CD4-positive, CD25-positive, alpha-beta regulatory T cell (primary cell): ENCODE results near the gene AGTRAP. TPM values are rescaled to one million over a fixed set of nuclear protein-coding genes. Genes with fewer than 3 reads are reported as not detected.

Experiments
- ATAC-seq, 2 donors: fragments of 150-1000 bp; cut with Tn5 transposase; one replicate each; pipeline ENCODE4 v1.10.0; 2021; ENCODE audit warnings: low read depth in 2 of 2, moderate number of reproducible peaks in 2 of 2, moderate library complexity in 1 of 2
- DNase-seq, 3 donors: peaks; one replicate each; pipeline versions ENCODE4 v3.0.0 to v3.0.0-alpha.2; 2012 to 2022; ENCODE audit warnings: mixed read lengths in 1 of 3
- H3K27ac ChIP-seq: one replicate; pipeline ENCODE4 v1.7.0; 2013; ENCODE audit warnings: mild to moderate bottlenecking, low read length; ENCODE audit not compliant: insufficient read depth, poor library complexity, severe bottlenecking
- H3K27me3 ChIP-seq: one replicate; pipeline ENCODE4 v1.7.0; 2013; ENCODE audit warnings: low read length; ENCODE audit not compliant: control insufficient read depth, insufficient read depth
- H3K36me3 ChIP-seq: one replicate; pipeline ENCODE4 v1.7.0; 2013; ENCODE audit warnings: mild to moderate bottlenecking, low read length, moderate library complexity; ENCODE audit not compliant: control insufficient read depth, insufficient read depth
- H3K4me1 ChIP-seq: 2 replicates; pipeline ENCODE4 v1.7.0; 2013; ENCODE audit warnings: mild to moderate bottlenecking, low read length; ENCODE audit not compliant: insufficient read depth, control insufficient read depth, poor library complexity, severe bottlenecking
- H3K4me3 ChIP-seq: one replicate; pipeline ENCODE4 v1.7.0; 2013; ENCODE audit warnings: low read depth, mild to moderate bottlenecking, low read length, moderate library complexity
- H3K9me3 ChIP-seq, 2 experiments: 1 replicate in 1 of 2; 2 replicates in 1 of 2; pipeline ENCODE4 v1.7.0; 2013; ENCODE audit warnings: low read length in 2 of 2, mild to moderate bottlenecking in 1 of 2, moderate library complexity in 1 of 2; ENCODE audit not compliant: control insufficient read depth in 2 of 2
- H3K27ac Mint-ChIP-seq, 3 donors: one replicate each; pipeline ENCODE4 v1.8.0; 2020 to 2022; ENCODE audit warnings: mild to moderate bottlenecking in 3 of 3, mixed read lengths in 3 of 3, moderate library complexity in 2 of 3
- H3K27me3 Mint-ChIP-seq: one replicate; pipeline ENCODE4 v1.8.0; 2022; ENCODE audit warnings: mild to moderate bottlenecking, mixed read lengths
- H3K36me3 Mint-ChIP-seq: one replicate; pipeline ENCODE4 v1.8.0; 2020; ENCODE audit warnings: mixed read lengths
- H3K4me1 Mint-ChIP-seq, 4 donors: one replicate each; pipeline ENCODE4 v1.8.0; 2020 to 2022; ENCODE audit warnings: mixed read lengths in 4 of 4, mild to moderate bottlenecking in 1 of 4
- H3K4me3 Mint-ChIP-seq, 4 donors: one replicate each; pipeline ENCODE4 v1.8.0; 2020 to 2022; ENCODE audit warnings: mild to moderate bottlenecking in 4 of 4, mixed read lengths in 4 of 4, moderate library complexity in 3 of 4
- H3K9me3 Mint-ChIP-seq, 7 donors: one replicate each; pipeline ENCODE4 v1.8.0; 2020 to 2022; ENCODE audit warnings: mixed read lengths in 7 of 7, mild to moderate bottlenecking in 3 of 7, moderate library complexity in 2 of 7
- polyA plus RNA-seq, 4 donors: library from polyadenylated mRNA; unstranded; fragments of 300-500 nt; fragmentation: Illumina TruSeq; gene quantifications; one replicate each; pipeline ENCODE4 v1.2.3, GENCODE V29; 2021
- total RNA-seq: library from RNA; stranded (reverse); gene quantifications from one replicate; pipeline ENCODE4 v1.2.3, GENCODE V29; 2022

Gene AGTRAP
- total and polyA plus RNA-seq, 5 donors from 2014 or later = 25.2 to 113 (median 65.2) TPM

- no peak overlapping the region for H3K27ac Mint-ChIP-seq
- H3K36me3 ChIP-seq = no peaks in the 10 kb centered on the region
- peaks cover 10% of the 10 kb centered on the region for H3K27me3 Mint-ChIP-seq
- no peak overlapping the region for H3K27ac ChIP-seq
- H3K4me1 Mint-ChIP-seq = no peaks in the 10 kb centered on the region
- H3K36me3 Mint-ChIP-seq = no peaks in the 10 kb centered on the region
- no peak overlapping the region for H3K4me3 Mint-ChIP-seq
- no peaks in the 10 kb centered on the region for H3K4me1 ChIP-seq
- no peaks in the 10 kb centered on the region for H3K9me3 ChIP-seq
- no peak for ATAC-seq
- no peak overlapping the region for H3K4me3 ChIP-seq
- no peaks in the 10 kb centered on the region for H3K9me3 Mint-ChIP-seq
- H3K27me3 ChIP-seq = no peaks in the 10 kb centered on the region
- no peak for DNase-seq
Measured at GRCh38 chr1:11777658-11778322, 41.9 kb downstream of the AGTRAP start.

GRCh38 chr1:11778336-11778735 lies 42.4 kb downstream of the AGTRAP start:
- no peak for DNase-seq
- Mint-ChIP-seq H3K27ac (no peak overlapping the region), H3K4me3 (no peak overlapping the region), H3K4me1 (peaks cover 0 to 2% (median 0%) of the 10 kb centered on the region in 4 donors), H3K27me3 (peaks cover 10% of the 10 kb centered on the region), H3K9me3 (no peaks in the 10 kb centered on the region), H3K36me3 (no peaks in the 10 kb centered on the region)
- no peak for ATAC-seq
- no peaks in the 10 kb centered on the region for H3K9me3 ChIP-seq
- no peaks in the 10 kb centered on the region for H3K36me3 ChIP-seq
- no peak overlapping the region for H3K4me3 ChIP-seq
- H3K27me3 ChIP-seq = no peaks in the 10 kb centered on the region
- no peaks in the 10 kb centered on the region for H3K4me1 ChIP-seq
- no peak overlapping the region for H3K27ac ChIP-seq

GRCh38 chr1:11778844-11779623 lies 43.1 kb downstream of the AGTRAP start:
- DNase-seq (no peak), ATAC-seq (no peak)
- H3K9me3 ChIP-seq = no peaks in the 10 kb centered on the region
- no peaks in the 10 kb centered on the region for H3K36me3 ChIP-seq
- no peak overlapping the region for H3K4me3 Mint-ChIP-seq
- H3K27me3 ChIP-seq = no peaks in the 10 kb centered on the region
- peaks cover 0 to 3% (median 0%) of the 10 kb centered on the region in 4 donors for H3K4me1 Mint-ChIP-seq
- H3K36me3 Mint-ChIP-seq = no peaks in the 10 kb centered on the region
- no peak overlapping the region for H3K27ac ChIP-seq
- no peak overlapping the region for H3K27ac Mint-ChIP-seq
- peaks cover 10% of the 10 kb centered on the region for H3K27me3 Mint-ChIP-seq
- no peaks in the 10 kb centered on the region for H3K9me3 Mint-ChIP-seq
- no peak overlapping the region for H3K4me3 ChIP-seq
- H3K4me1 ChIP-seq = no peaks in the 10 kb centered on the region

GRCh38 chr1:11779715-11780379 lies 43.9 kb downstream of the AGTRAP start:
- no peak overlapping the region for H3K4me3 Mint-ChIP-seq
- H3K27me3 Mint-ChIP-seq = peaks cover 10% of the 10 kb centered on the region

GRCh38 chr1:11780380-11781147 lies 44.6 kb downstream of the AGTRAP start:
- DNase-seq = no peak
- no peaks in the 10 kb centered on the region for H3K9me3 ChIP-seq
- Mint-ChIP-seq H3K36me3 (no peaks in the 10 kb centered on the region), H3K27me3 (peaks cover 10% of the 10 kb centered on the region), H3K4me3 (no peak overlapping the region), H3K4me1 (peaks cover 0 to 10% (median 0%) of the 10 kb centered on the region in 4 donors), H3K27ac (peak overlapping the region in 1 of 3 donors; percentile 14), H3K9me3 (no peaks in the 10 kb centered on the region)
- H3K4me3 ChIP-seq = no peak overlapping the region
- ATAC-seq = no peak
- H3K27me3 ChIP-seq = no peaks in the 10 kb centered on the region
- no peak overlapping the region for H3K27ac ChIP-seq
- H3K36me3 ChIP-seq = no peaks in the 10 kb centered on the region
- H3K4me1 ChIP-seq = peaks cover 12% of the 10 kb centered on the region

More at GRCh38 chr1:11779715-11780379, 43.9 kb downstream of the AGTRAP start:
- DNase-seq (no peak), ATAC-seq (no peak)
- Histone ChIP-seq H3K4me3 (no peak overlapping the region), H3K27me3 (no peaks in the 10 kb centered on the region), H3K4me1 (peaks cover 5% of the 10 kb centered on the region), H3K27ac (no peak overlapping the region), H3K9me3 (no peaks in the 10 kb centered on the region), H3K36me3 (no peaks in the 10 kb centered on the region)
- peaks cover 0 to 7% (median 0%) of the 10 kb centered on the region in 4 donors for H3K4me1 Mint-ChIP-seq
- H3K27ac Mint-ChIP-seq = no peak overlapping the region
- H3K36me3 Mint-ChIP-seq = no peaks in the 10 kb centered on the region
- no peaks in the 10 kb centered on the region for H3K9me3 Mint-ChIP-seq

GRCh38 chr1:11781297-11781696 lies 45.4 kb downstream of the AGTRAP start:
- peaks cover 12% of the 10 kb centered on the region for H3K4me1 ChIP-seq
- no peak for ATAC-seq
- no peaks in the 10 kb centered on the region for H3K36me3 ChIP-seq
- no peaks in the 10 kb centered on the region for H3K27me3 ChIP-seq
- no peaks in the 10 kb centered on the region for H3K9me3 ChIP-seq
- Mint-ChIP-seq H3K27ac (no peak overlapping the region), H3K36me3 (no peaks in the 10 kb centered on the region), H3K27me3 (peaks cover 10% of the 10 kb centered on the region), H3K4me1 (peaks cover 0 to 10% (median 0%) of the 10 kb centered on the region in 4 donors), H3K9me3 (no peaks in the 10 kb centered on the region), H3K4me3 (no peak overlapping the region)
- H3K4me3 ChIP-seq = no peak overlapping the region
- H3K27ac ChIP-seq = no peak overlapping the region
- DNase-seq = no peak

GRCh38 chr1:11782127-11782708 lies 46.3 kb downstream of the AGTRAP start:
- Histone ChIP-seq H3K27ac (no peak overlapping the region), H3K4me1 (peaks cover 12% of the 10 kb centered on the region), H3K4me3 (no peak overlapping the region), H3K36me3 (no peaks in the 10 kb centered on the region), H3K27me3 (no peaks in the 10 kb centered on the region), H3K9me3 (no peaks in the 10 kb centered on the region)
- Mint-ChIP-seq H3K27me3 (peaks cover 8% of the 10 kb centered on the region), H3K9me3 (no peaks in the 10 kb centered on the region), H3K4me1 (peaks cover 0 to 10% (median 0%) of the 10 kb centered on the region in 4 donors), H3K36me3 (no peaks in the 10 kb centered on the region), H3K4me3 (no peak overlapping the region), H3K27ac (no peak overlapping the region)
- DNase-seq (no peak), ATAC-seq (no peak)
